ENCODE measurements around the gene RPP14.

DNA sequence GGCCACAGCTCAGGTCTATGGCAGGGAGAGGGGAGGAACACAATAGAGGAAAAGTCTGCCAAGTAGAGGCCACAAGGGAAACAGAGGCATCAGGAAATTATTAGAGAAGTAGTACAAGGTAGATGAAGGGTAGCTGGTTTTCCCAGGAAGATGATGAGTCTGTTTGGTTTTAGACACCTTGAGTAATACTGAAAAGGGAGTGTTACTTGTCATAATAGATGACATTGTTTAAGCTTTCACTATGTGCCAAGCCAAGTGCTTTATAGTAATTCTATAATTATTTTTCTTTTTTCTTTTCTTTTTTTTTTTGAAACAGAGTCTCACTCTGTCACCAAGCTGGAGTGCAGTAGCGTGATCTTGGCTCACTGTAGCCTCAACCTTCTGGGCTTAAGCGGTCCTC, 40.3 kb downstream of the RPP14 start:
- TF ChIP-seq, protein P1, sequence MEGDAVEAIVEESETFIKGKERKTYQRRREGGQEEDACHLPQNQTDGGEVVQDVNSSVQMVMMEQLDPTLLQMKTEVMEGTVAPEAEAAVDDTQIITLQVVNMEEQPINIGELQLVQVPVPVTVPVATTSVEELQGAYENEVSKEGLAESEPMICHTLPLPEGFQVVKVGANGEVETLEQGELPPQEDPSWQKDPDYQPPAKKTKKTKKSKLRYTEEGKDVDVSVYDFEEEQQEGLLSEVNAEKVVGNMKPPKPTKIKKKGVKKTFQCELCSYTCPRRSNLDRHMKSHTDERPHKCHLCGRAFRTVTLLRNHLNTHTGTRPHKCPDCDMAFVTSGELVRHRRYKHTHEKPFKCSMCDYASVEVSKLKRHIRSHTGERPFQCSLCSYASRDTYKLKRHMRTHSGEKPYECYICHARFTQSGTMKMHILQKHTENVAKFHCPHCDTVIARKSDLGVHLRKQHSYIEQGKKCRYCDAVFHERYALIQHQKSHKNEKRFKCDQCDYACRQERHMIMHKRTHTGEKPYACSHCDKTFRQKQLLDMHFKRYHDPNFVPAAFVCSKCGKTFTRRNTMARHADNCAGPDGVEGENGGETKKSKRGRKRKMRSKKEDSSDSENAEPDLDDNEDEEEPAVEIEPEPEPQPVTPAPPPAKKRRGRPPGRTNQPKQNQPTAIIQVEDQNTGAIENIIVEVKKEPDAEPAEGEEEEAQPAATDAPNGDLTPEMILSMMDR (conservative IDR thresholded peaks at IDR 0.05) = no peak
- no peak for TF ChIP-seq EZH2 (IDR thresholded peaks at IDR 0.05; ENCODE audit: low read depth)

Measured in PC-9 (cell line).